Measurements from ENCODE around the gene BCL11B.

BCL11B gene

DNA sequence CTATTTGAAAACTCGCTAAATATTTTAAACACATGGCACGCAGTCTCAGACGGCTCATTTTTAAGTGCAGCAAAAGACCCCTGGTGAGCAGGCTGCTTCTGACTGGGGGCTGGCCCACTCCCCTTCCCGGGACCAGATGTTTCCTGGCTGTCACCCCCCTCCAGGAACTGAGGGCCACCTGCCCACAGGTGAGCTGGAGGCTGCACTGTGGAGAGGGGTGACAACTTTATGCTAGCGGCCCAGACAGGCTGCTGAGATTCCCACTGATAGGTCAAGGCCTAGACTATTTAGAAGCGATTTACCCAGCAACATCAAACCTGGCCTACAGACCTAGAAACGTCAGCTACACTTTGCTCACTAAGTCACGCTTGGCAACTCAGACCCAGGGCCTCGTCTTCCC lies 92.1 kb downstream of the BCL11B start:
- H3K27me3 ChIP-seq (ENCODE audit: insufficient read depth, low read length), result 0 out of 2 replicates have a peak, but pooled peaks cover 4% of the 10 kb centered on the region
- no peak overlapping the region for H3K4me2 ChIP-seq (ENCODE audit: low read length)
- no peak overlapping the region for H2AFZ ChIP-seq (ENCODE audit: low read length)
- H3K36me3 ChIP-seq (ENCODE audit: insufficient read depth, low read length), result no peaks in the 10 kb centered on the region
- H3K9ac ChIP-seq (ENCODE audit: low read length), result no peak overlapping the region
- no peaks in the 10 kb centered on the region for H3K4me1 ChIP-seq (ENCODE audit: insufficient read depth, low read length, severe bottlenecking)
- H3K4me3 ChIP-seq (ENCODE audit: low read depth, low read length, poor library complexity, severe bottlenecking), result no peak overlapping the region
- no peaks in the 10 kb centered on the region for H3F3A ChIP-seq (ENCODE audit: insufficient read depth, low read length)
- no peak for TF ChIP-seq EZH2 (IDR thresholded peaks at IDR 0.05; ENCODE audit: borderline replicate concordance, low read length)
- TF ChIP-seq, protein P1, sequence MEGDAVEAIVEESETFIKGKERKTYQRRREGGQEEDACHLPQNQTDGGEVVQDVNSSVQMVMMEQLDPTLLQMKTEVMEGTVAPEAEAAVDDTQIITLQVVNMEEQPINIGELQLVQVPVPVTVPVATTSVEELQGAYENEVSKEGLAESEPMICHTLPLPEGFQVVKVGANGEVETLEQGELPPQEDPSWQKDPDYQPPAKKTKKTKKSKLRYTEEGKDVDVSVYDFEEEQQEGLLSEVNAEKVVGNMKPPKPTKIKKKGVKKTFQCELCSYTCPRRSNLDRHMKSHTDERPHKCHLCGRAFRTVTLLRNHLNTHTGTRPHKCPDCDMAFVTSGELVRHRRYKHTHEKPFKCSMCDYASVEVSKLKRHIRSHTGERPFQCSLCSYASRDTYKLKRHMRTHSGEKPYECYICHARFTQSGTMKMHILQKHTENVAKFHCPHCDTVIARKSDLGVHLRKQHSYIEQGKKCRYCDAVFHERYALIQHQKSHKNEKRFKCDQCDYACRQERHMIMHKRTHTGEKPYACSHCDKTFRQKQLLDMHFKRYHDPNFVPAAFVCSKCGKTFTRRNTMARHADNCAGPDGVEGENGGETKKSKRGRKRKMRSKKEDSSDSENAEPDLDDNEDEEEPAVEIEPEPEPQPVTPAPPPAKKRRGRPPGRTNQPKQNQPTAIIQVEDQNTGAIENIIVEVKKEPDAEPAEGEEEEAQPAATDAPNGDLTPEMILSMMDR (IDR thresholded peaks at IDR 0.05; ENCODE audit: low read length), result no peak
- H3K9me3 ChIP-seq (ENCODE audit: low read length), result no peaks in the 10 kb centered on the region
- H3K27ac ChIP-seq (ENCODE audit: low read depth, low read length, poor library complexity, severe bottlenecking), result no peak overlapping the region
- no peaks in the 10 kb centered on the region for H3K79me2 ChIP-seq (ENCODE audit: insufficient read depth, low read length)
- no peaks in the 10 kb centered on the region for H4K20me1 ChIP-seq (ENCODE audit: insufficient read depth, low read length)
- no peaks in the 10 kb centered on the region for H3K9me2 ChIP-seq (ENCODE audit: low read depth, low read length)

DNA sequence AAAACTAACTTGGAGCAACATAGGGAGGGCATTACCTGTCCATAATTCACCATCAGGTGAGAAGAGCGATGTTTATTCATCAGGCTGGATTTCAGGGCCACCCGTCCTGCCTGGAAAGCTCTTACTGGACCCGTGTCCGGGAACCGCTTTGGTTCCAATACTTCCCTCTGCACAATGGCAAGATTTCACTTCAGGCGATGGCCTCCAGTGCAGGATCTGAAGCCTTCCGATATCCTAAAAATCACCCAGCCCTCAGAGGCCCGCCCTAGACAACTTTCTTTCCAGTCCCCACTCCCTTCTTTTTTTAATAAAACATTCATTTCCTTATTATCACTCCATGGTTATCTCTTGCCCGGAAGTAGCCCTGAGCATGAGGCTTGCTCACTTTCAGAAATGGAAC lies 92.5 kb downstream of the BCL11B start:
- H4K20me1 ChIP-seq (ENCODE audit: insufficient read depth, low read length), result no peaks in the 10 kb centered on the region
- H3K79me2 ChIP-seq (ENCODE audit: insufficient read depth, low read length), result no peaks in the 10 kb centered on the region
- H3K4me3 ChIP-seq (ENCODE audit: low read depth, low read length, poor library complexity, severe bottlenecking), result no peak overlapping the region
- TF ChIP-seq, protein P1 (IDR thresholded peaks at IDR 0.05; ENCODE audit: low read length), result no peak
- TF ChIP-seq EZH2 (IDR thresholded peaks at IDR 0.05; ENCODE audit: borderline replicate concordance, low read length), result no peak
- no peaks in the 10 kb centered on the region for H3K36me3 ChIP-seq (ENCODE audit: insufficient read depth, low read length)
- no peaks in the 10 kb centered on the region for H3K4me1 ChIP-seq (ENCODE audit: insufficient read depth, low read length, severe bottlenecking)
- no peaks in the 10 kb centered on the region for H3F3A ChIP-seq (ENCODE audit: insufficient read depth, low read length)
- H3K27ac ChIP-seq (ENCODE audit: low read depth, low read length, poor library complexity, severe bottlenecking), result no peak overlapping the region
- H3K9me2 ChIP-seq (ENCODE audit: low read depth, low read length), result no peaks in the 10 kb centered on the region
- 0 out of 2 replicates have a peak, but pooled peaks cover 4% of the 10 kb centered on the region for H3K27me3 ChIP-seq (ENCODE audit: insufficient read depth, low read length)
- H3K9me3 ChIP-seq (ENCODE audit: low read length), result no peaks in the 10 kb centered on the region
- no peak overlapping the region for H3K9ac ChIP-seq (ENCODE audit: low read length)
- no peak overlapping the region for H2AFZ ChIP-seq (ENCODE audit: low read length)
- H3K4me2 ChIP-seq (ENCODE audit: low read length), result no peak overlapping the region

DNA sequence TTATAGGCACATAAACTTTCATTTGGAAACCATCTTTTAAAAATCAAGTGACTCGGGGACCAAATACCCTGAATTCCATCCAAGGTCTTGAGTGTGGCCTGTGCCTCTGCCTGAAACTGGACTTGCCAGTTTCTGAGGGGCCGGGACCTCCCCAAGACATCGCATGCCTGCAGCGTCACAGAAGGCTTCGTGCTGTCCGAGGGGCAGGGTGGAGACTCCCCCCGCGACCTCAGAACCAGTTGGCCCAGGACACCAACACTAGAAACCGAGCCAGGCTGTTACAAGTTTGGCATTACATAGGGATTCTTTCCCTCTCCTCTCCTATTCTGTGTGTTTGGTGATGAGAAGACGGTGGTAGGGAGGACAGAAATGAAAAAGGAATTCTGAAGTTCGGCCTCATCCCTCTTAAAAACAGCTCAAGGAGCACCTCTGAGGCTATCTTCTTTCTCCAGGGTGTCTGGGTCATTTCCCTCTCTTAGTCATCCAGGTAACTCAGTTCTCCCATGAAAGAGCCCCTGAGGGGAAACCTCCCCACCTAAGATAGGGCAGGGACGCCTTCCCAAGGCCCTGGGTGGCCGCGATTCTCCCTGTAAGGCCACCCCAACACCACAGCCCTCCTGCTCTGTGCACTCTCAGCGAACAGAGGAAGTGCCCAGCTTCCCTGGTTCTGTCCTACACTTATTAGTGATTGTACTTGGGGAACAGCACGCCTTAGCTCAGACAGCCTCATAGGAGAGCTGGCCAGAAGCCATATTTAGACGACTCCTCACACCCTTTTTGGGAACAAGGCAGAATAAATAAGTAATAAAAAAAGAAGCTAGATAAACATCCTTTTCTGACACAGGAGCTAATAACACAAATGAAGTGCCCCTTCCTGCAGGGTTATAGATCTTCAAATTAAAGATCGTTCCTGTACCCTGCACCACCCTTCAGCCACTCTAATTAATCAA lies 93.8 kb downstream of the BCL11B start:
- Histone ChIP-seq H3K4me1 (ENCODE audit: insufficient read depth, low read length, severe bottlenecking) (no peaks in the 10 kb centered on the region), H3K27ac (ENCODE audit: low read depth, low read length, poor library complexity, severe bottlenecking) (no peak overlapping the region), H3K4me2 (ENCODE audit: low read length) (no peak overlapping the region), H3K9me3 (ENCODE audit: low read length) (no peaks in the 10 kb centered on the region), H3K27me3 (ENCODE audit: insufficient read depth, low read length) (0 out of 2 replicates have a peak, but pooled peaks cover 4% of the 10 kb centered on the region), H3K9ac (ENCODE audit: low read length) (no peak overlapping the region), H4K20me1 (ENCODE audit: insufficient read depth, low read length) (no peaks in the 10 kb centered on the region), H3K4me3 (ENCODE audit: low read depth, low read length, poor library complexity, severe bottlenecking) (no peak overlapping the region), H3K9me2 (ENCODE audit: low read depth, low read length) (no peaks in the 10 kb centered on the region), H3K79me2 (ENCODE audit: insufficient read depth, low read length) (no peaks in the 10 kb centered on the region), H3K36me3 (ENCODE audit: insufficient read depth, low read length) (no peaks in the 10 kb centered on the region), H3F3A (ENCODE audit: insufficient read depth, low read length) (no peaks in the 10 kb centered on the region), H2AFZ (ENCODE audit: low read length) (no peak overlapping the region)
- no peak for TF ChIP-seq EZH2 (IDR thresholded peaks at IDR 0.05; ENCODE audit: borderline replicate concordance, low read length)
- TF ChIP-seq, protein P1 (IDR thresholded peaks at IDR 0.05; ENCODE audit: low read length), result no peak
